GM12872 (cell line): ENCODE results near the gene SEC16A.
A peak's percentile ranks its signal among the peaks of the same experiment; 100 is the strongest.

Experiments used
- CTCF ChIP-seq: IDR thresholded peaks from 3 replicates; pipeline ENCODE4 v1.5.1; 2011; ENCODE audit warnings: low read depth, mild to moderate bottlenecking, low read length, moderate library complexity; ENCODE audit not compliant: insufficient read depth

The SEC16A gene

GRCh38 chr9:136403538-136403914 lies 79.3 kb downstream of the SEC16A start:
- no peak for TF ChIP-seq CTCF

- TF ChIP-seq CTCF, result no peak
Measured at GRCh38 chr9:136402067-136402466, 80.8 kb downstream of the SEC16A start.

GRCh38 chr9:136401173-136401922 lies 81.5 kb downstream of the SEC16A start:
- no peak for TF ChIP-seq CTCF

- peak; percentile 85 for TF ChIP-seq CTCF
Measured at GRCh38 chr9:136400038-136400834, 82.6 kb downstream of the SEC16A start, which contains the start of gene SNAPC4. TSS of gene SNAPC4 (minus strand) at chr9:136400170. CDS start at chr9:136398428, 1,742 bp downstream.

GRCh38 chr9:136399176-136400037 lies 83.4 kb downstream of the SEC16A start:
- TF ChIP-seq CTCF, result no peak

GRCh38 chr9:136398286-136398685 lies 84.6 kb downstream of the SEC16A start:
- no peak for TF ChIP-seq CTCF

- TF ChIP-seq CTCF, result no peak
Measured at GRCh38 chr9:136397643-136398042, 85.2 kb downstream of the SEC16A start.
